Thoracic aorta (tissue), 2 donors: Measurements from ENCODE around the gene ARHGEF6. TPM values are rescaled to one million over a fixed set of nuclear protein-coding genes. Genes with fewer than 3 reads are reported as not detected.

Source experiments
- ATAC-seq: fragments of 150-250 bp; one replicate; pipeline ENCODE4 v1.8.0; 2017; ENCODE audit warnings: low read depth; ENCODE audit not compliant: insufficient number of reproducible peaks, low FRiP score
- DNase-seq: peaks from one replicate; pipeline ENCODE4 v3.0.0-alpha.2; 2020; ENCODE audit warnings: low spot score
- H3K27ac ChIP-seq, 2 donors: fragments of 200-600 bp; sonication (generic); 1 replicate in 1 of 2; 2 replicates in 1 of 2; pipeline ENCODE4 v1.5.1; 2016; ENCODE audit warnings: mild to moderate bottlenecking in 2 of 2, moderate library complexity in 2 of 2
- H3K27me3 ChIP-seq: fragments of 200-600 bp; sonication (generic); replicated peaks from 2 replicates; pipeline ENCODE4 v1.6.0; 2016; ENCODE audit warnings: mild to moderate bottlenecking; ENCODE audit not compliant: insufficient read depth
- H3K36me3 ChIP-seq: fragments of 200-600 bp; sonication (generic); one replicate; pipeline ENCODE4 v1.5.1; 2016
- H3K4me1 ChIP-seq, 2 donors: fragments of 200-600 bp; sonication (generic); 1 replicate in 1 of 2; 2 replicates in 1 of 2; pipeline versions ENCODE4 v1.5.1 to v1.6.0; 2016; ENCODE audit warnings: low read depth in 2 of 2, mild to moderate bottlenecking in 1 of 2; ENCODE audit not compliant: control insufficient read depth in 1 of 2
- H3K4me3 ChIP-seq: fragments of 200-600 bp; sonication (generic); 2 replicates; pipeline ENCODE4 v1.5.1; 2016; ENCODE audit warnings: mild to moderate bottlenecking
- H3K9me3 ChIP-seq: fragments of 200-600 bp; sonication (generic); 2 replicates; pipeline ENCODE4 v1.5.1; 2016
- CTCF ChIP-seq: fragments of 200-600 bp; sonication (generic); IDR thresholded peaks from one replicate; pipeline ENCODE4 v1.5.1; 2019; ENCODE audit warnings: antibody characterized with exemption
- total RNA-seq, 2 donors: library from RNA; depleted of rRNA; stranded (reverse); fragments of >200 nt; gene quantifications; one replicate each; pipeline versions ENCODE4 v1.1.0 to v1.2.3, GENCODE V29; 2016

Gene ARHGEF6
- total RNA-seq, 2 donors from 2014 or later, result 25.7 to 34.8 TPM

GRCh38 chrX:136766785-136767103 lies 14.0 kb downstream of the ARHGEF6 start:
- H3K27ac ChIP-seq, result peak overlapping the region; percentile 87 to 94
- no peak for DNase-seq
- no peaks in the 10 kb centered on the region for H3K27me3 ChIP-seq
- H3K9me3 ChIP-seq, result no peaks in the 10 kb centered on the region
- no peak for TF ChIP-seq CTCF
- peak overlapping the region; percentile 84 for H3K4me3 ChIP-seq
- no peaks in the 10 kb centered on the region for H3K36me3 ChIP-seq
- H3K4me1 ChIP-seq, result peaks cover 0 to 28% of the 10 kb centered on the region in 2 donors
- no peak for ATAC-seq

GRCh38 chrX:136765821-136766356 lies 14.8 kb downstream of the ARHGEF6 start:
- peak overlapping the region; percentile 87 to 94 for H3K27ac ChIP-seq

GRCh38 chrX:136764206-136764605 lies 16.5 kb downstream of the ARHGEF6 start:
- ATAC-seq (no peak), DNase-seq (no peak)
- Histone ChIP-seq H3K4me3 (no peak overlapping the region), H3K9me3 (no peaks in the 10 kb centered on the region), H3K27ac (no peak overlapping the region), H3K4me1 (peaks cover 5 to 38% of the 10 kb centered on the region in 2 donors), H3K36me3 (no peaks in the 10 kb centered on the region), H3K27me3 (no peaks in the 10 kb centered on the region)
- TF ChIP-seq CTCF, result no peak

More at GRCh38 chrX:136765821-136766356, 14.8 kb downstream of the ARHGEF6 start:
- no peaks in the 10 kb centered on the region for H3K9me3 ChIP-seq
- H3K27me3 ChIP-seq, result no peaks in the 10 kb centered on the region
- no peaks in the 10 kb centered on the region for H3K36me3 ChIP-seq
- peaks cover 2 to 28% of the 10 kb centered on the region in 2 donors for H3K4me1 ChIP-seq
- ATAC-seq (no peak), DNase-seq (no peak)
- H3K4me3 ChIP-seq, result peak overlapping the region; percentile 84
- no peak for TF ChIP-seq CTCF

GRCh38 chrX:136762820-136763452 lies 17.8 kb downstream of the ARHGEF6 start:
- H3K27ac ChIP-seq, result no peak overlapping the region
- TF ChIP-seq CTCF, result no peak
- H3K4me3 ChIP-seq, result no peak overlapping the region
- no peaks in the 10 kb centered on the region for H3K27me3 ChIP-seq
- H3K9me3 ChIP-seq, result no peaks in the 10 kb centered on the region
- DNase-seq (no peak), ATAC-seq (no peak)
- peaks cover 5 to 27% of the 10 kb centered on the region in 2 donors for H3K4me1 ChIP-seq
- H3K36me3 ChIP-seq, result no peaks in the 10 kb centered on the region

GRCh38 chrX:136761421-136761820 lies 19.3 kb downstream of the ARHGEF6 start:
- TF ChIP-seq CTCF, result no peak
- DNase-seq (no peak), ATAC-seq (no peak)
- peak overlapping the region in 1 of 2 donors; percentile 21 for H3K27ac ChIP-seq
- H3K4me3 ChIP-seq, result peak overlapping the region; percentile 11
- H3K9me3 ChIP-seq, result no peaks in the 10 kb centered on the region
- peaks cover 5 to 27% of the 10 kb centered on the region in 2 donors for H3K4me1 ChIP-seq
- no peaks in the 10 kb centered on the region for H3K27me3 ChIP-seq
- no peaks in the 10 kb centered on the region for H3K36me3 ChIP-seq
